HG02870 (cell line): ENCODE results near the gene EWSR1.
"Not testable (repeated sequence)": the region's sequence is repeated elsewhere in the genome, so short reads cannot be mapped to it uniquely, and the experiment has no call there.

Experiments
- ATAC-seq: cut with Tn5 transposase; IDR thresholded peaks from one replicate; pipeline ENCODE4 v1.9.1; 2021; ENCODE audit warnings: mild to moderate bottlenecking, moderate library complexity; ENCODE audit not compliant: unreplicated experiment

The EWSR1 gene

DNA sequence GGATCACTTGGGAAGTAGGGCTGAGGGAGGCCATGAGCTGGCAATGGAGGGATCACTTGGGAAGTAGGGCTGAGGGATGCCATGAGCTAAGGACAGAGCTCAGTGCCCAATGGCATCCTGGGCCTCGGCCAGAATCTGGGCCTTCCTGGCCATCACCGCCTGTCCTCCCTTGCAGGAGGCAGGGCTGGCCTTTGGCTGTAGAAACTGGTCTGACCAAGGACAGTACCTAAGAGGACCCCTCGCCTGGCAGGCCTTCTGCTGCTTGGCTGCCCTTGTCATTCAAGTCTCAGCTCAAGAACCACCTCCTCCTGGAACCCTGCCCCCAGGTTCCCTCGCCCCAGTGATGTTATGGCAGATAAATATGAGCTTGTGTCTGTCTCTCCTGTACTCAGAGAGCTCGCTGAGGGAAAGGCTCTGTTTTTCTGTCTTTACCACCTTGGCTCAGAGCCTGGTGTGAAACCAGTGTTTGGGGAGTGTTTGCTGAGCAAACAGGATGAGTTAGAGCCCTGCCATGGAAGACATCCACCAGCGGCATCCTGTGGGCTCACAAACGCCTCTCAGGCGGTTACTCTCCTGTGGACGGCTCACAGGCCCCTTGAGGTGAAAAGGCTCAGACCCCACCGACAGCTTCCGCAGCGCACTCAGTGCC lies 66.8 kb downstream of the EWSR1 start:
- ATAC-seq, result no peak

DNA sequence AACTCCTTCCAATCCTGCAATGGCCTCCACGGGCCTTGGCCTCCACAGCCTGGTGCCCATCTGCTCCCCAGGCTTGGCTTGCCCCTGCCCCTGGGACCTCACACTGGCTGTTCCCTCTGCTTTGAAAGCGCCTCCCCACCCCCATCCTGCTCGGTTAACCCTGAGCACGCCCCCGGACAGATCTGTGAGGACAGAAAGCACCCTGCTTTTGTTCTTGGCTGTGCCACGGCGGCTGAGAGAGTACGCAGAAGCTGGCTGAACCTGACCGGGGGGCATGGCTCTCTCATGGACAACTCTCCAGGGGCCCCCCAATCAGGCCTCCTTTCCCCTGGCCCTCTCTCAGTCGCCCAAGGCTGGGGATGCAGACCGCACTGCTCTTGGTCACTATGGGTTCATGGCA lies 67.6 kb downstream of the EWSR1 start:
- ATAC-seq, result no peak

DNA sequence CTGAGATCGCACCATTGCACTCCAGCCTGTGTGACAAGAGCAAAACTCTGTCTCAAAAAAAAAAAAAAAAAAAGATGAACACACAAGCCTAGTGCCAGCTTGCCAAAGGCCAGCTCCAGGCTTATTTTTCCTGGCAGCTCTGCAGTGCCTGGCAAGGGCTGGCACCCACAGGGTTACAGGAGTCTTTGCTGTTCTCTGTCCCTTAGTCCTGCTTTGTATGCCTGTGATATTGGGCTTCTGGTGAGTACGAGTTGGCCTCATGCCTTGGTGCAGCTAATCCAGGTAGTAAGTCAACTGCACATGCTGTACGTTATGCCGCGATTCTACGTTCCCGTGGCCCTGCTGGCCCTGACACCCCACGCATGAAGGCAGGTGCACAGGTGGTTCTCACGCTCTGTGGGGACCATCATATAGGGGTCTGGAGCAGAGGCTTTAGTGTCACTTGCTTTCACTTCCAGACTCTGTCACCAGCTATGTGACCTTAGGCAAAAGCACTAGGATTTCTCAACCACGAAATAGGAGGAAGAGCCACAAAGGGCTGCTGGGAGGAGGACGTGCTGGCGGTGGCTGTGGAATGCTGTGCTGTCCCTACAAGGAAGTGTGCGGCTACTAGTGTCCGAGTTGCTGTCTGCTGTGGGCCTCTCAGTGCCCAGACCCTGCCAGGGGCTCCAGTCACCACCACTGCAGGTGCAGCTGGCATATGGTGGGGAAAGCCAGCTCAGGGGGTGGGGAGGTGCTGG lies 68.9 kb downstream of the EWSR1 start:
- ATAC-seq, result no peak

DNA sequence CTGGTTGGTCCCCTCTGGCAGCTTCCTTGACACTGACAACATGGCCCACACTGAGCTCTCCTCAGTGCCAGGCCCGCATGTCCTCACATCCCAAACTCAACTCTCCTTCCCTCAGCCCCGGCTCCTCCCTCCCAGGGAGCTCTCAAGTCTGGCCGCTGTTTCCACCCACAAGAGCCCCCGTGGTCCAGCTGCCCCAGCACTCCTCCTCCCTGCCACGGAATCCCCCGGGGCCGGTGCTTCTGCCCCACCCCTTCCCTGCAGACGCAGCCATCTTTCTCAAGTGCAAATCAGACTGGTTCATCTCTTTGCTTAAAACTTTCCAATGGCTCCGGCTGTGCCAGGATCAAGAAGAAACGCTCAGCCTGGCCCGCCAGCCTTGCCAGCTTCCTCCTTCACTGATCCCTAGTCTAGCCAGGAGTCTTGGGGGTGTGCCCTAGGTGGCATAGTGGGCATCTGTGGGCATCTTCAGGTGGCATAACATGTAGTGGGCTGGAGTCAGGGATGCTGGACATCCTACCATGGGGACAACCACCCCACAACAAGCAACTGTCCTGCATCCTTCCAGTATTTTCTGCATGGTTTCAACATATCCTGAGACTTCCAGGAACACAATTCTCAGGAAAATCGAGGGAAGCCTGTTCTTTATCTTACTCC lies 69.7 kb downstream of the EWSR1 start:
- ATAC-seq, result no peak

DNA sequence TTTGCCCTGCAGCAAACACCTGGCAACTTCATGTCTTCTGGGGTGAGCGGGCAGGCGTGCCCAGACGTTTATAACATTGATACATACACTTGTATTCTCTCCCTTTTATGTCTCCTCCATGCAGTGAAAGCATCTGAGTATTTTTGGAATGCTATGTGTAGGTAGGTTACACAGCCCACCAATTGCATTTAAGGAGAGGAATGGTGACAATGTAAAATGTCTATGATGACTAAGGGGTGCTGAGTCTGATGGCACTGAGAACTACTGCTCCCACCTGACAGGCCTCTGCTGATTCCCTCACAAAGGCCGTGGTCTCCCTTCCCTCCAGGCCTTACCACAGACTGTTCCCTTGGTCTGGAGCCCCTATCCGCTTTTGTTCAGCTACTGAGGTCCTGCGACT lies 70.3 kb downstream of the EWSR1 start:
- no peak for ATAC-seq

DNA sequence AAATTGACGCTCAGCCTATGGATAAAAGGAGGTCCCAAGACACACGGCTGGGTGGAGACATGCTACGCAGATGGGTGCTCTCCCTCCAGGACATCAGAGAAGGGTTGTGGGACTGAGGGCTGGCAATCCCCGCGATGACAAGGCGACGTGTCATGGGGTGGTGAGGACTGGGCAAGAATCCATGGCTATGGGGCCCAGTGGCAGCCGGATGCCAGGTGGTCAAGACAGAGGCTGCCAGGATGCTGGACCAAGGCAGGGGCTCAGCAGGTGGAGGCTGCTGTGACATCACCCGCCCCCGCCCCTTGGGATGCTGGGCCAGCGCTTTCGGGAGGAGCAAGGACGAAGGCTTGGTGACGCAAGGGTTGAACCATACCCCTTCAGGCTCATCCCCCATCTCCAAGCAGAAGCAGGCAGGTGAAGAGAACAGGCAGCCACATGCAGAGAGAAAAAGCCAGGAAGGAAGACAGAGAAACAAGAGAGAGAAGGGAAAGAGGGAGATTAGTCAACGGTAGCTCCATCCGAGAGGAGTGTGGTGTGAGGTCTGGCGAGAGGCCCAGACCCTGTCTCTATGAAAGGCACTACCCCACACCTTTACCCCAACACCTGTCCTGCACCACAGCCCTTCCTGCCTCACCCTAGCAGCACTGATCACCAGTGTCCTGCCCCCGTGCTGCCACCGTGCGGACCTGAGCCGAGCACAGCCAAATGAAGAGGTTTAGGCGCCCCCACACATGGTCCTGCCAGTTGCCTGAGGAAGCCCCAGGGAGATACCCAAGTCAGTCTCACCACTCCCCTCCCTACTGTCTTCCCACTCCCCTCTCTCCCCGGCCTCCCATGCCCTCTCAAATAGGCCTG lies 71.5 kb downstream of the EWSR1 start:
- no peak for ATAC-seq

DNA sequence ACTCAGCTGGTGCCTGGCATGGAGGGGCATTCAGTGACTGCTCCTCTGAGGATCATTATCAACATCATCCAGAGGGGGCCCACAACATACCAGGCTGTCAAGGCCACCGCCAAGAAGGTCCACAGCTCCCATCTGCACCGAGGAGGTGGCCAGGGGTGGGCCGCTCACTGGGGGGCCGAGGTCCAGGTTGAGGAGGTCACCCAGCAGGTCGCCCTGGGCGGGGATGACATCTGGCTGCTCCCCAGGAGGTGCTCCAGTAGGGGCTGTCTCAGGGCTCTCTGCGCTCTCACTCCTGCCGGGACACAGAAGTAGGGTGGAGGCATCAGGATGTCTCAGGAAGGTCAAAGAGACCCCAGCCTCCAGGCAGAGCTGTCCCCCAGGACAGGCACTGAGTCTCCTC lies 72.5 kb downstream of the EWSR1 start:
- ATAC-seq, result no peak

DNA sequence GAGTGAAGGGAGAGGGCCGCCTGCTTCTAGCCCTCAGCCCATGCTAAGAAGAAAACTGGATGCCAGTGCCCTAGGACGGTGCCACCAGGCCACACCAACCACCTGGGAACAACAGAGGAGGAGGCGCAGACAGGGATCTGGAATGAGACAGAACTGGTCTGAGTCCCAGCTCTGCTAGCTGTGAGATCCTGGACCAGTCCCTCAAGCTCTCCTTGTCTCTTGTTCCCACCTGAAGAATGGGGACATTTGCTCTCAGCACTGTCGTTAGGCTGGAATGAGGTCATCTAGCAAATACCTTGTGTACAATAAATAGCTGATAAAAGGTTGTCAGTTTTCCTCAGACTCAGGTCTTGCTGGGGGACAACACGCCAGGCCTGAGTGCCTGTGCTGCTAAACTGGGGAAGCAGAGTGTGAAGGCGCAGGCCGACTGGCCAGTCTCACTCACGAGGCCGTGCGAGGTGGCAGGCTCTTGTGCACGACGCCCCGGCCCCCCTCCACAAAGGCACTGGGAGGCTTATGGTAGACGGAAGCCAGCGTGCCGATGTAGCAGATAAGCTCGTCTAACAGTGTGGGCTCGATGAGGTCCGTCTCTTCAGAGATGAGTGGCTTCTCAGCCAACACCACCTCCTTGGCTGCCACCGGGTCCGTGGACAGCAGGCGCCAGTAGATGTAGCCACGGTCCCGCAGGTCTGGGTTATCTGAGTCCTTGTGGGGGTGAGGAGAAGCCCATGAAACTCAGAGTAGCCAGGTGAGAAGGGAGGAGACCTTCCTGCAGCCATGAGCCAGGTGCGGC lies 73.2 kb downstream of the EWSR1 start:
- no peak for ATAC-seq

DNA sequence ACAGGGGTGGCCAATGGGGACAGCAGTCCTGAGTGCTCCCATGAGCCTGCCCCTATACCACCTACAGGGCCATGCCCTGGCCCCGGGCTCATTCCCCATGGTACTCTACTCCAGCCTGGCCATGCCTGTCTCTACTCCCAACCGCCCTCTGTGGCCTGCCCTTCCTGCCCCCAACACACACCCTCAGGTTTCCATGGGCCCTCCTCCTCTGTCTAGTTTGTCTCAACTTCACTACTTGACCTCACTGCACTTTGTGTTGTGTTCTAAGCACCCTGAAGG lies 73.7 kb downstream of the EWSR1 start:
- ATAC-seq, result no peak

DNA sequence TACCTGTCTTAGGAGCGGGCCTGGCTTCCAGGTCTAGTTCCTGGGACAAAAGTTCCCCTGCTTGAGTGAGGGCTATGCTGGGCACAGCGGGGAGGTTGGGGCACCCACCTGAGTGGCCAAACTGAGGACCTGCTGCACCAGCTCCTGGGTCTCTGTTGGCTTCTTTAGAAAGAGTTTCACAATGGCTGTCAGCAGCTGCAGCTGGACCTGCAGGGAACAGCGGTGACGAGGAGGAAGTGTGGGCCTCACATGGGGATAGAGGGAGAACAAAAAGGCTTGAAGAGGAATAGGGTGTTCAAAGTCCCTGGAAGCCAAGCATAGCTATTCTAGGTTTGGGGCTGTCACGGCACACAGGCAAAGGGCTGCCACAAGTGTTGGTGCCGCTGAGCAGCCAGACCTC lies 74.1 kb downstream of the EWSR1 start:
- ATAC-seq, result no peak

DNA sequence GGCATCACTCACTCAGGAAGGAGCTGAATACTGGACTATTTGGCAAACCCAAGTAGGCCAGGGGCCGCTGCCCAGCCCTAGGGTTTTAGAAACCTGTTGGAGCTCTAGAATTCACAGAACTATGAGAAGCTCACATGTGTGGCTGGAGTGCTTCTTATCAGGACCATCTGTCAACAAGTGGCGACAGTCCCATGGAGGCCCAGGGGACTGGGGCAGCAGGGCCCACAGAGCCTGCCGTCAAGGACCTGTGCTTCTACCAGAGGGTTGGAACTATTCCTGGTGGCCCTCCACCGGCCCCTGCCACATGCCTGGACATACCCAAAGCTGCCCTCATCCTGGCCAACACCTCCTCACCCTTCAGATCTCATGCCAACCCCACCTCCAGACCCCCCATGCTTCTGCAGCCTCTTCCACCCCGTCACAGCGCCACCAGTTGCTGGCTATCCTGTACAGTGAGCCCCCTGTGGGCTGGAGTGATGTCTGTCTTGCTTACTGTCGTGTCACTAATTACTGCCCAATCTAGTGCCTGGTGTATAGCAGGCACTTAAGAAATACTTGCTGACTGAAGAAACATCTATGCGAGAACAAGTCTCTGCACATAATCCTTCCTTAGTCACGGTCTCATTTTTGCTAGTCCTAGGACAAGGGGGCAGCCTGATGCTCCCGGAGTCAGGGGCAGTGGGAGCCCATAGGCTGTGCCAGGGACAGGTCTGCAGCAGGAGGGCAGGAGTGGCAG lies 74.7 kb downstream of the EWSR1 start:
- no peak for ATAC-seq

DNA sequence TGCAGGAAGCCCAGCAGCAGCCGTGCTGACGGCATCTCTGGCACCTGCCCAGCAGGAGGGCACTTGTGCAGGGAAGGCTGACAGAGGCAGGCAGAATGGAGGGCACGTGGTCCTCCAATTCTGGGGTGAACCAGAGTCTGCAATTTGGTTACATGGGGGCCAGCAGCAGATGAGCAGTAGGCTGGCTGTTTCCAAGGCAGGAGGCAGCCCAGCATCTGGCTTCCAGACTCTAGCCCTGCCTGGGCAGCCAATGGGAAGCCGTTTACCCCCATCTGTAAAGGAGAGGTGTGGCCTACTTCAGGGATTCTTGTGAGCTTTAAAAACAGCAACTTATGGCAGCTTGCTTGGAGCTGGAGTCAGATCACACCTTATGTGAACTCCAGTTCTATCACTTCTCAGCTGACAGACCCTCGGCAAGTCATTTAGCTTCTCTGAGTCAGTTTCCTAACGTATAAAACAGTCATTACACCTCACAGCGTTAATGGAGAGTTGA lies 75.3 kb downstream of the EWSR1 start:
- ATAC-seq, result no peak

DNA sequence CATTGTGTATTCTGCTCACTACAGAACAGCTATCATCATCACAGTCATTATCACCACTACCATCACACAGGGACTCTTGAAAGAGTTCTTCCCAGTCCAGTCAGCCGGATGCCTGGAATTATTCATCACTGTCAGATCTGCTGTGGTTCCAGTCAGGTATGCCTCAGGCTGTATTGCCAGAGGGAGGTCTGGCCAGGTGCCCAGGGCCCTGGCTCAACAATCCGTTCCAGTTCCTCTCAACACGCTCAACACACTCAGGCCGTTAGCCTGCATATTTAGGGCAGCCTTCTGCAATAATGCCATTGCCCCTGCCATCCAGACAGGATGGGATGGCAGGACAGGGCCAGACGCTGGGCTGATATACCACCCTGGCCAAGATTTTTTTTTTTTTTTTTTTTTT lies 76.1 kb downstream of the EWSR1 start:
- ATAC-seq, result no peak

DNA sequence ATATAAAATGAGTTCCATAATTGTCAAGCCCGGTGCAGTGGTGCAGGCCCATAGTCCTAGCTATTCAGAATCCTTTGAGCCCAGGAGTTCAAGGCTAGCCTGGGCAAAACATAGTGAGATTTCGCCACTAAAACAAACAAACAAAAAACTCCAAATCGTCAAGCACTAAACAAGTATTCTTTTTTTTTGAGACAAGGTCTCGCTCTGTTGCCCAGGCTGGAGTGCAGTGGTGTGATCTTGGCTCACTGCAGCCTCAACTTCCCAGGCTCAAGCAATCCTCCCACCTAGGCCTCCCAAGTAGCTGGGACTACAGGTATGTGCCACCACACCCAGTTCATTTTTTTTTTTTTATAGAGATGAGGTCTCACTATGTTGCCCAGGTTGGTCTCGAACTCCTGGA lies 76.8 kb downstream of the EWSR1 start:
- not testable (repeated sequence) for ATAC-seq

DNA sequence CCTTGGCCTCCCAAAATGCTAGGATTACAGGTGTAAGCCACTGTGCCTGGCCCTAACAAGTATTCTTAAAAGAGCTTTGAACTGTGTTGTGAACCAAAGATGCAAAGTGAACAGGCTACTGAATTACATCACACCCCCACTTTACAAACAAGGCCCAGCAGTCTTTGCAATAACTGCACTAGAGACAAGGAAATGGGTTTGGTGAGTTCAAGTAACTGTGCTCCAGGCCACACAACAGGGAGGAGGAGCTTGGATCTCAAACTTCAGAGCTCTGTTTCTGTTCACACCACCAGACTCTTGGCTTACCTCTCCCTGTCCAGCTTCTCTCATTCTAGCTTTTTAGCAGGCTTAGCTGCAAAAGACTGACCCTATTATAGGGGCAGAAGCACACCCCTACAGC lies 77.9 kb downstream of the EWSR1 start:
- no peak for ATAC-seq

DNA sequence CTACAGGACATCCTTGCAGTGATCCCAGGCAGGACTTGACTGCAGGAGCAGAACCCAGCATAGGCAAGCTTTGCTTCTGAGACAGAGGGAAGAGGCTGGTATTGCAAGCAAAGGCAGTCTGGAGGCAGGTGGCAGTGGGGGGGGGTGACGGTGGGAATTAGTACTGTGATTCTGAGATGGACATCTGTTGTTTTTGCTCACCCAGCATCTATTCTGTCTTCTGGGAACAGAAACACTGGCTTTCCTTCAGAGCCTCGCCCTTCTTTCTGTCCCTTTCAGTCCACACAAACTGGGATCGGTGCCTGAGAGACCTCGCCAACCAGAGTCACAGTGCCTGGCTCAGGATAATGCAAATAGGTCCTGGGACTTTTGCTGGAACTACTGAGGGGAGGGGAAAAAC lies 78.6 kb downstream of the EWSR1 start:
- ATAC-seq, result no peak

DNA sequence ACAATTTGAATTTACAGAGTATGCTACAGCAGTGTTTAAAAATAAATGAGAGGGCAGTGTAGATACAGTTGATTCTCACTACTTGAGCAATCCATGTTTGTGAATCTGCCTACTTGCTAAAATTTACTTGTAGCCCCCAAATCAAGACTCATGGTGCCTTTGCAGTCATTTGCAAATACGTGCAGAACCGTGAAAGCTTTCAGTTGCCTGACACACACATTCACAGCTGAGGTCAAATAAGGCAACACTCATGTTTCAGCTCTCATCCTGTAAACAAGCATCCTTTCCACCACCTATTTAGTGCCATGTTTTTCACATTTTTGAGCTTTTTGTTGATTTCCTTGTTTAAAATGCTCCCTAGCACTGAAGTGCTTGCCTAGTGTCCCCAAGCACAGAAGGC lies 80.0 kb downstream of the EWSR1 start:
- ATAC-seq, result no peak

DNA sequence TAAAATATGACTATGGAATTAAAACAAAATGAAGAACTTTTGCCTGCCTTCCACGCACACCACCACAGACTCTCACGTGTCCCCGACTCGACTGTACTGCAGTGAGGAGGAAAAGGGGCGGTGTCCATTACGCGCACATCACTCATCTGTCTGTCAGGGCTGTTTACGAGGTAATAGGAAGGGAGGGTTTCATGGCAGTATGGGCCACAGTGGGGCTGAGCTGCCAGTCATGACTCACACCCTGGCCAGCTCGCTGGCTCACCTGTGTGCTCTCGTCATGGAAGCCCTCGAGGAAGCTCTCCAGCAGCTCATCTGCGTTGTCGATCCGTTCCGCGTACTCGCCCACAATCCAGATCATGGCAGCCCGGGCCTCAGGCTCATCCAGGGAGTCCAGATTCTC lies 80.9 kb downstream of the EWSR1 start:
- no peak for ATAC-seq
